NCI-H446 (cell line): ENCODE data around the gene LRP2.

ENCODE experiments used
- DNase-seq, 2 experiments: peaks; one replicate each; lab custom pipeline; 2025; lab: John Stamatoyannopoulos, UW

Gene LRP2

GRCh38 chr2:169119851-169120250 is 242.5 kb downstream of the LRP2 start:
- no peak for DNase-seq

DNA sequence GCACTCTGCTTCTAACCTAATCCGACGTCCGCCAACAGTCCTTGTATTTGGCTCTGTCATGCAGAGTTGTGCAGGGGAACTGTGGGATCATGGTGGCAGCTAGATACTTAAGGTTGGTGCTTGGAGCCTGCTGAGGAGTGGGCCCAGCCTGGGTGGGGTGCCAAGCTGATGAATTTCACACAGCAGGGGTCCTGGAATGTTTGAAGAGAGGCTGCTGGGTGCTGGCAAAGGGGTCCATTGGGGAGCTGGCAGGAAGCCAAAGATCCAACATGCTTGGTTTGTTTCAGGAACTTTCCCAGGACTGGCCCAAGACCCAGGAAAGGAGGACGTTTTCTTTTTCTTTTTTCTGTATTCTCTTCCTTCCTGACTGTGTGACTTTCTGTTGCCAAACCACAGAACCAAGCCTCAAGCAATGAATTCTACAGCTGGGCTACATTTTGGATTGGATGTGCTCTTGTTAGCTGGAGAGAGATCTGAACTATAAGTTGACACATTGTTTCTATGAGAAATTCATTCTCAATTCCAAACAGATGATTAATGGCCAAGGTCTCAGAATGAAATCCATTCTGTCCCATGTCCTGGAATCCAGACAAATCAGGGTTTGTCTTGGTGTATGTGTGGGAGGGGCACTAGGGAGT is 243.1 kb downstream of the LRP2 start:
- no peak for DNase-seq

- DNase-seq, result no peak
Measured at GRCh38 chr2:169118060-169118459, 244.3 kb downstream of the LRP2 start.

- DNase-seq, result no peak
Measured at GRCh38 chr2:169116993-169117392, 245.3 kb downstream of the LRP2 start.

- no peak for DNase-seq
Measured at GRCh38 chr2:169116327-169116726, 246.0 kb downstream of the LRP2 start.

DNA sequence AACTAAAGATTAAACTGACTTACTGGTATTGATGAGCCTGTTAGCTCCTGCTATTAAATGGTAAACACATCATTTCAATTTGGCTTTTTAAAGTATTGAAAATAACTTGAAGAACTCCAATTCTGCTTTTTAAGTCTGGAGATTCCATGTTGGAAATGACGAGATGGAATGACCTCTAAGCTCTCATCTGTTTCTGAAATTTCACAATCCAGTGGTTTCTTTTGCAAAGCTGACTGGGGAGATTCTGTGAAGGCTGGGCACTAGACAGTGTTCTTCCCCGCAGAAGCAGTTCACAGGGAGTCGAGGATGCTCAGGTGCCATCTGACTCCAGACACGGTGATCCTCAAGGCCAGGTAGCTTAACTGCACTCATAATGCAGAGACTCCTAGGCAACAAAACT is 248.3 kb downstream of the LRP2 start:
- no peak for DNase-seq

DNA sequence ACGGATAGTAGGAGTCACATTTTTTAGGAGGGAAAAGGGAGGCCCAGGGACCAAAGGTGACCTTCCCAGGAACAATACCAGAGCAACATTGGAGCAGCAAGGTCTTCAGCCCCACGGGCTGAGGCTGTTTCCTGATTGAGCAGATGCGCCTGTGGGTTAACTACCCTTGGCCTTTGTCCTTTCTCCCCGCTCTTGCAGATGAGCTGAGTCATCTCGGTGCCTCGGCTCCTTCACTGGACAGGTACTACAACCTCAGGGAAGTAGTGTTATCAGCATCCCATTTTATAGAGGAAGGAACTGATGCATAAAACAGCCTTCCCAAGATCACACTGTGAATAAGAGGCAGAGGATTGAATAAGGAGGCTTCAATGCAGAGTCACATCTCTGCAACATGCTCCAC is 249.5 kb downstream of the LRP2 start:
- DNase-seq, result no peak

DNA sequence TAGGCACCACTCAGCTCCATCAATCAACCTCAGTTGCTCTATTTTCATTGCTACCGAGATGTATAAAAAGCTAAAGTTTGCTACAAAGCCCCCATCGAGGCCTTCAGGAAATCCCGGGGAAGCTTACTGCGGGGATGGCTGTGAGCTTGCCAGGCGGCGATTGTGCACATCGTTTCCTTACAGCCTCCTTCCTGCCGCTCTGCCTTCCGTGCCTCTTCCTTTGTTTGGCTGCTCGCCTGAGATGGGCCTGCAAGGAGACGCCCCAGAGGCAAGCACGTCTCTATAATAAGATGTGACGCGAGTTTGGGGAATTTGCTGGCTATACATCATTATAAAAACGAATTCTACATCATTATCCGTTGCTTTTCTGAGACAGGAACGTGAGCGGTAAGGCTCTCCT is 251.4 kb downstream of the LRP2 start:
- no peak for DNase-seq

DNA sequence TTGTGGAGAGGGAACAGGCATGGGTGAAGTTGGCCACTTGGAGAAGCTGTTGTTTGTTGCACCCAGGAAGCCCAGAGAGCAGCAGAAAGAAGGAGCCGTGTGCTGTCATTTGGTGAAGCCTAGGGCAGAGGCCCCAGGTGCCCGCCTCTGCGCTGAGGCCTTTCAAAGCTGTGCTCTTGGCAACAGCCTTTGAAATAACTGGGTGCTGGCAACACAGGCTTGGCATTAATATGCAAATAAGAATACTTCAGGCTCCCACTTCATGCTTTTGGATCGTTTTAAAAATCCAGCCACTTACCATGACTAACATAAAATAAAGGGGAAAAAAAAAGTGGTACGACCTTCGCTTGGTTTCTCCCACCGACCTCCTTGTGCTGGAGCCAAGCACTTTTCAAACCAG is 251.9 kb downstream of the LRP2 start:
- no peak for DNase-seq

DNA sequence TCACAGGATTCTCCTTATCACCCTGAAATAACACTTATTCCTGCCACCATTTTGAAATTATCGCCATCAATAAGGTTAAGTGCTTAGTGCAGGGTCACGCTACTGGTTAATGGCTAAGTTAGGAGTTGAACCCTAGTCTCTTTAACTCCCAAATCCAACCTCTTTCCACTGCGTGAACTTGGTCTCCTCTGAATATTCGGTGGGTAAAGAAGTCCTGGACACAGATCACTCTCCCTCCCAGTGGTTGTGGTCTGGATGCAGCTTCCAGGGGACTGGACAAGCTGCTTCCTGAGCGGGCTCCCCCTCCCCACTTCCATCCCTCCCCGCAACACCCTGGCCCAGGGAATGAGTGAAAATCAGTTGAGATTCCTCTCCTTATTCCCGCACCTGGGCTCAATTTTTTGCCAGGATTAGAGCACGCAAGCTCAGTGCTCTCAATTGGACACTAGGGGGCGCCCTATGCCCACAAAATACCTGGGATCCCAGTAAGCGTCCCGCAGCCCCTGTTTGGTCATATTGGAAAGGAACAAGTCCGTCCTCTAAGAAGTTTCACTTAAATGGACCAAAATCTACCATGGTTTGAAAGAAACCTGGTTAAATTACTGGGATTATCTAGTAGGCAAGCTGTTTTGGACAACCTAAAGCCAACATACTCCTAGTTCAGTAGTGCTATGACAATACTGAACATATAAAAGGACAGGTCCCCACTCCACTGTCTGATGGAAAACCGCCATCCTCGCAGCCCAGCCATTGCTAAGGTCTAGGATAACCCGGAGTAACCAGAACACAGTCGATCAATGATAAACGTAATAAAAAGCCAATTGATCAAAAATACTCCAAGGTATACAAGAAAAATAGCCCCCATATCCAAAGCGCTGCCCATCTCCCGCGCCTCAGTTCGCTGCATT is 252.6 kb downstream of the LRP2 start:
- DNase-seq, result peak; percentile 51 to 66

DNA sequence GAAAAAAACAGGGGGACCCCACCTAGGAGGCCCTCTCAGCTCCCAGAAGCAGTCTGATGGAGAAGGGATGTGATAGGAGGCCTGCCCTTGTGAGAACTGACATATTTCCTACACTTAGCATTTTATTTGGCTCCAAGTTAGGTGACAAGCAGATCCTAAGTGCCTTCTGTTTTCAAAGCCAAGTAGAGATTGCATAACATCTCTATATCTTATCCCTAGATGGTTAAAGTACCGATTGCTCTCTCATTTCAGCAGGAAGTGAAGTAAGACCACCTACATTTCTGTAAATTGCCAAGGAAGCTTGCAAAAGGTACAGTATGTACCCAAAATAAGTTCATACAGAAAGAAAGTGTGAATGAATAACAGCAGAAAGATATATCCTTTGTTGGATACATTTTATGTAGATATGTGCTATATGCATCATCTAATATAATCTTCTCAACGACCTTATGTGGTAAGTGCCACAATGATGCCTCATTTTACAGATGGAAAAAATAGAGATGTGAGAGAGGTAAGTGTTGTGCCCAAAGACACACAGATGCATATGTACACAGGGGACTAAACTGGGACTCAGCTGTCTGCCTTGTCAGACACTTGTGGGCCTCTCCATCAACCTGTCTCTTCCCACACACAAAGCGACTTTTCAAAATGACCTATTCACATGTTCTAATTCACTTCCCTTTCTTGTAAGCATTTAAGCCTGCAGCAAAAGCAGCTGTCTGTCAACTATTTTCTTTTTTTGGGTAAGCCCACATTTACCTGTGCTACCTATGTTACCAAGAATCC is 254.0 kb downstream of the LRP2 start:
- DNase-seq, result no peak

- no peak for DNase-seq
Measured at GRCh38 chr2:169107645-169108044, 254.7 kb downstream of the LRP2 start.

GRCh38 chr2:169106563-169107545 is 255.5 kb downstream of the LRP2 start:
- no peak for DNase-seq

DNA sequence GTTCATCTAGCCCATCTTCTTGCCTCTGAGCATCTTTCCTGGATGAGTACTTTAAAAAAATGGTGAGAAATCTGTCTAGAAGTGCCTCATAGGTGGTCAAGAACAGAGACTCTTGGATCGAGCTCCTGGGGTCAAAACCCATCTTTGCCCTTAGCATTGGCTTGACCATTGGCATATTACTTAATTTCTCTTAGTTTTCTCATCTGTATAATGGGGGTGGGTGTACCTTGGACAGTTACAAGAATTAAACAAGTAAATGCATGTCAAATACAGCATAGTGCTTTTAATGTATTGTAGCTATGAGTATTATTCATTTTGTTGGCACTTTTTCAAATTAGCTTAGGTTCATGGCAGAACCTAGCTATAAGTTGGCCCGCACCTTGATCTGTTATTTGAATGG is 256.2 kb downstream of the LRP2 start:
- no peak for DNase-seq

DNA sequence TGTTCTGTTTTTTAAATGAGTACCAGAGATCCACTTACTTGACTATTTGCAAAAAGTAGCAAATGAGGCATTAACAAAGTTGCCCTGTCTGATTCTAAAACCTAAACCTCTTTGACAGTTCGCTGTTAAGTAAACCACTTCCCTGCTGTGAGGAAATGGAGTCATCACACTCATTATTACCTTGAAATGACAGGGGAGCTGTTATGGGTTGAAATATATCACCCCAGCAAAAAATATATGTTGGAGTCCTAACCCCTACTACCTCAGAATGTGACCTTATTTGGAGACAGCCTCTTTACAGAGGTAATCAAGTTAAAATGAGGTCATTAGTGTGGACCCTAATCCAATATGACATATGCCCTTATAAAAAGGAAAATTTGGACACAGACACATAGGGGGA is 256.9 kb downstream of the LRP2 start:
- no peak for DNase-seq

- DNase-seq, result no peak
Measured at GRCh38 chr2:169104848-169105247, 257.5 kb downstream of the LRP2 start.

GRCh38 chr2:169095621-169096105 is 266.7 kb downstream of the LRP2 start:
- DNase-seq, result peak in 1 of 2 experiments; percentile 25

DNA sequence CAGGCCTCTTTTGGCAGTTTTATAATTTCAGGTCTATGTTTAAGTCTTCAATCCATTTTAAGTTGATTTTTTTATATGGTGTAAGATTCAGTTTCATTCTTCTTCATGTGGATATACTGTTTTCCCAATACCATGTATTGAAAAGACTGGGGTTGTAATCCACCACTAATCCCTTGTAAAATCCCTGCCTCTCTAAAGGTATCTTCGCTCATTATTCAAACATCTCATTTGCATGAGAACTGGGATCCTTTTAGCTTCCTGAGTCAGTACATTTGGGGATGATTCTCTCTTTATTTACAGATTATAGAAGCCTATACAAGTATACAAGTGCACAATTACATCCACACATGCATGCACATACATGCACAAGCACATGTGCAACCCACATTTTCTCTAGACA is 267.7 kb downstream of the LRP2 start:
- DNase-seq, result no peak

DNA sequence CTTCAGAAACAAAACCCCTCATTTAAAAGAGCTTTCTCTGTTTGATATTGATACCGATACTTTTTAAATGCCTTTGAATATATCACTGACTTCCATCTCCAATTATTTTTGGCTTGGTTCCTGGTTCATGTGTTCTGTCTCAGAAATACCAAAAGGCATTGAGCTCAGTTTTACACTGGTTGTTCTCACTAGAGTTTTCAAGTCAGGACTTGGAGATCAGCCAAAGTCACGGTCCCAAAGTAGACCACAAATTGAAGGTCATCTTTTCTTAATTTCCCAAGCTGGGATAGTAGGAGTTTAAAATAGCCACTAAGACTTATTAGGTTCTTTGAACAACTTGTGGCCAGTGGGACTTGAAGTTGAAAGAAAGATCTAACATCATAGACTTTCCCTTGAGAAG is 268.8 kb downstream of the LRP2 start:
- DNase-seq, result no peak

GRCh38 chr2:169091761-169092519 is 270.4 kb downstream of the LRP2 start:
- no peak for DNase-seq

DNA sequence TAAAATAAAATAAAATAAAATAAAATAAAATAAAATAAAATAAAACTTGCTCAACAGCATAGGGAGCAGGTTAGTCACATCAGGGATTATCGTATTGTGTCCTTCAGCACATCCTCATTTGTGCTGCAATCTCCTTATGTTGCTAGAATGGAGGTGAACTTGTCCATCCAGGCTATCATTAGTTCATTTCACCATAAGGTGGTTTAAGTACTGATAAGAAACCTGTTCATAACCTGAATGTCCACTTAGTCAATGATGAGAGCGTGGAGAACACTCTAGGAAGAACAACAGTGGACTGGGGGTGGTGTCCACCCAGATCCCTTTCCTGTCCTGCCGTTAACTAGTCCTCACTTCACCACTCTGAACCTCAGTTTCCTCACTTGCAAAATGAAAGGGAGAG is 271.1 kb downstream of the LRP2 start:
- no peak for DNase-seq
